Cardiac septum (tissue), 1 donor: ENCODE measurements around the gene IFNW1. TPM values are rescaled to one million over a fixed set of nuclear protein-coding genes. Genes with fewer than 3 reads are reported as not detected.

Source experiments
- DNase-seq: peaks from one replicate; pipeline ENCODE4 v3.0.0-alpha.2; 2020; ENCODE audit warnings: low spot score
- intact Hi-C: fragments of 100-400 bp; cut with DNase I; formaldehyde crosslinking; loops from one replicate; pipeline ENCODE4 v1.14.0; 2022
- total RNA-seq: library from RNA; stranded (reverse); fragmentation: NEBNext Ultra II Directional; extraction: Animal tissue kit (Norgen Biotek cat#: 25700); gene quantifications from one replicate; pipeline ENCODE4 v1.2.1, GENCODE V29; 2021
- donor health status: DM: no; HTN: no; CAD: no.

Gene IFNW1
- total RNA-seq, 1 donor from 2014 or later, result not detected

DNA sequence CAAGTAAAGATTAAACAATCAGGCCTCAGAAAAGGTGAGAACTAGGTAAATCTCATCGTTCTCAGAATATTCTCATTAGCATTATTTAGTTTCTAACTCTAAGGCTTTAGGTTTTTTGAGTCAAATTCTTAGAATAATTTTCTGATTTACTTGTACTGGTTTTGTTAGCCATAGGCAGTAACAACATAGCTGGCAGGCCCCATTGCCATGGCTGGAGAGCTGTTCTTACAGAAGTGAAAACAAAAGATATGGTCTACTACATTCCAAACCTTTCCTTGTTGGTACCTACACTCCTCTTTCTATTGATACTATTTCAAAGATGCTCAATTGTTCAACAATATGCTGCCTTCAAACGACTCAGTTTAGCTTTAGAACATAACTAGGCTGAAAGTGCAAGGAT lies 27.3 kb downstream of the IFNW1 start:
- no peak for DNase-seq
- intact Hi-C loops, result loop anchor here (10.0 kb wide), 2 partner anchors 230 to 490 kb away; partner anchors contain the start of gene MLLT3

- no peak for DNase-seq
- intact Hi-C loops, result loop anchor here (10.0 kb wide), 2 partner anchors 226 to 486 kb away; partner anchors contain the start of gene MLLT3
Observed at GRCh38 chr9:21110708-21111576, 30.7 kb downstream of the IFNW1 start.

DNA sequence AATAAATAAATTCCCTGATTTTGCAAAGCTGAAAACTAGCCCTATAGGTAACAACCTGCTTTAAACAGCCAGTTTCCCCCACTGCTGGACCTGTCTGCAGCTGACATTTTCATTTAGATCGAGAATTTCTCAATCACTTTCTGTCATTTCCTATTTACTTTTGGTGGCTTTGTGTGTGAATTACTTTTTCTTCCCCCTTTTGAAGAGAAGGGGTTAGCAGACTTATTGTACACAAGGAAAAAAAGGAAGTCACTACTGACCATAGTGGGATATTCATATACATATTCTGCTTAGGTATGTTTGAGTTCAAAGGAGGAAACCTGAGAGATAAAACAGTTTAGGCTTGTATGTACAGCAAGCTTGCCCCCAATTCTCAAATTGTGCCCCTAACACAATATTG lies 36.8 kb downstream of the IFNW1 start:
- no peak for DNase-seq
- intact Hi-C loops, result loop anchor here (5.0 to 10.0 kb wide), 2 partner anchors 150 to 1177 kb away; no protein-coding TSS in a partner anchor

GRCh38 chr9:21102305-21102704 lies 39.3 kb downstream of the IFNW1 start:
- no peak for DNase-seq
- intact Hi-C loops, result loop anchor here (10.0 kb wide), 1 partner anchor 148 kb away; no protein-coding TSS in a partner anchor

DNA sequence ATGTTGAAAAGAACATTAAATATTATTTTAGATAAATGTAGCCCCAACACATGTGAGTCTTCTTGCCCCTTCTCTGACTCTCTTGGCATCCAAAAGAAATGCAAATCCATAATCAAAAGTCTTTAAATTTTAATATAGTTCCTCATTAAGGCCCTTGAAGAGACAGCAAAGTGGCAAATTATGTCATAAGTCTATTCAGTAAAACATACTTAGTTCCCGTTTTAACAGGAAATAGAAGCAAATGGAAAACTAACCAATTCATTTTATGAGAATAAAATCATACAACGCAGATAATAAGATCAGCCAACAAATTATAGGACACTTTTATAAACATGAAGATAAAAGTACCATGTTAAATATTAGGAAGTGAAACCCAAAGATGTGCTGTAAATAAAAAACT lies 43.8 kb downstream of the IFNW1 start:
- DNase-seq, result no peak
- intact Hi-C loops, result no loop called here

DNA sequence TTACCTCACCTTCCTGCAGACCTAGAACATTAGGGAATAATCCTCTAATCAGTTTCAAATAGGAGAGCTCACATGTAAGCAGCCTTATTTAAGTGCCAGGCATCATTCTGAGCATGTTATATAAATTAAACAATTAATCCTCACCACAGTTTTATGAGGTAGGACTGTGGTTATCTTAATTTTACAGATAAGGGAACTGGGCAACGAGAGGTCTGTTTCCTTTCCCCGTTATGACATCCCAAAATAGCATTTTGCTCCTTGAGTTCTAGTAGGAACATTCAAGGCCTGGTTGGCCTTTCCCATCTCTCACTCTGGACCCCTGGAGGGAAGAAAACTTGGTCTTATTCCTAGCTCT lies 44.8 kb downstream of the IFNW1 start:
- no peak for DNase-seq
- intact Hi-C loops, result no loop called here

- DNase-seq, result no peak
- intact Hi-C loops, result no loop called here
Observed at GRCh38 chr9:21096172-21096900, 45.3 kb downstream of the IFNW1 start.

DNA sequence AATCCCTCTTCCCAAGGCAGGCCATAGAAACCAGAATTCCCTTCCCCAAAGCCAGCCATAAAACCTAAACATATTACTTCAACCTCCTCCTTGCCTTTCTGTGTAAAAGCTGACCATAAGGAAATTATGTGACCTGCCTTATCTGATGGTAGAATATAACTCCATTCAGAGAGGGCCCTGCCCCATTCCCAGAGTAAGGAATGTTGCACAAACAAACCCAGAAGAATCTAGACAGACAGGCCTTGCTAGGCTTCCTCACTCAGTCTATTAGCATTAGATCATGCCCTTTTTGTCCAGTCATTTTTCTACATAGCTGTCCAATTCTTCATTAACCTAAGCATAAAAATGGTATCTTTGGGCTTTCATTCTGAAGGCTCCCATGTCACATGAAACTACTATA lies 46.1 kb downstream of the IFNW1 start:
- DNase-seq, result no peak
- intact Hi-C loops, result no loop called here

Other genes with a start within 250 kb of the IFNW1 start
- 0.65 TPM for gene HACD4, start 110.2 kb downstream of the IFNW1 start, total RNA-seq
- gene IFNB1, start 63.9 kb downstream of the IFNW1 start, total RNA-seq, result not detected
- gene IFNA21, start 24.8 kb upstream of the IFNW1 start, total RNA-seq, result not detected
- gene IFNA4, start 45.8 kb upstream of the IFNW1 start, total RNA-seq, result not detected
- not detected for gene IFNA7, start 60.4 kb upstream of the IFNW1 start, total RNA-seq
- gene IFNA10, start 65.3 kb upstream of the IFNW1 start, total RNA-seq, result not detected
- gene IFNA16, start 75.5 kb upstream of the IFNW1 start, total RNA-seq, result not detected
- gene IFNA17, start 86.4 kb upstream of the IFNW1 start, total RNA-seq, result not detected
- not detected for gene IFNA14, start 98.2 kb upstream of the IFNW1 start, total RNA-seq
- gene IFNA5, start 163.5 kb upstream of the IFNW1 start, total RNA-seq, result not detected
- 12.5 TPM for gene KLHL9, start 193.6 kb upstream of the IFNW1 start, total RNA-seq
- not detected for gene IFNA6, start 209.1 kb upstream of the IFNW1 start, total RNA-seq
- not detected for gene IFNA13, start 226.2 kb upstream of the IFNW1 start, total RNA-seq
- gene IFNA2, start 243.6 kb upstream of the IFNW1 start, total RNA-seq, result not detected